HG03378 (cell line): ENCODE results near the gene CEP72.
"Not testable (repeated sequence)": the region's sequence is repeated elsewhere in the genome, so short reads cannot be mapped to it uniquely, and the experiment has no call there.

Source experiments
- ATAC-seq: cut with Tn5 transposase; IDR thresholded peaks from one replicate; pipeline ENCODE4 v1.9.1; 2021; ENCODE audit warnings: mild to moderate bottlenecking, moderate library complexity; ENCODE audit not compliant: unreplicated experiment

Gene CEP72

GRCh38 chr5:669111-669841 is 57.1 kb downstream of the CEP72 start:
- no peak for ATAC-seq

- ATAC-seq, result no peak
These were observed 57.8 kb downstream of the CEP72 start for GRCh38 chr5:669842-670395.

- no peak for ATAC-seq
These were observed 58.5 kb downstream of the CEP72 start for GRCh38 chr5:670396-671270.

GRCh38 chr5:671459-672328 is 59.6 kb downstream of the CEP72 start:
- peak; percentile 48 for ATAC-seq

GRCh38 chr5:672329-673160 is 60.4 kb downstream of the CEP72 start:
- ATAC-seq, result no peak

- ATAC-seq, result no peak
These were observed 61.2 kb downstream of the CEP72 start for GRCh38 chr5:673161-673830.

- no peak for ATAC-seq
These were observed 61.9 kb downstream of the CEP72 start for GRCh38 chr5:673831-674629.

- ATAC-seq, result no peak
These were observed 62.5 kb downstream of the CEP72 start for GRCh38 chr5:674630-675011.

- ATAC-seq, result no peak
These were observed 63.2 kb downstream of the CEP72 start for GRCh38 chr5:675111-675870.

- no peak for ATAC-seq
These were observed 63.9 kb downstream of the CEP72 start for GRCh38 chr5:675871-676698.

- no peak for ATAC-seq
These were observed 64.5 kb downstream of the CEP72 start for GRCh38 chr5:676699-677076.

GRCh38 chr5:677131-678101 is 65.3 kb downstream of the CEP72 start:
- no peak for ATAC-seq

- ATAC-seq, result not testable (repeated sequence)
These were observed 66.4 kb downstream of the CEP72 start for GRCh38 chr5:678521-678920.

GRCh38 chr5:679166-679895 is 67.2 kb downstream of the CEP72 start:
- not testable (repeated sequence) for ATAC-seq

- ATAC-seq, result not testable (repeated sequence)
These were observed 68.1 kb downstream of the CEP72 start for GRCh38 chr5:680118-680795.
